ENCODE results near the gene XYLT1.

The XYLT1 gene

DNA sequence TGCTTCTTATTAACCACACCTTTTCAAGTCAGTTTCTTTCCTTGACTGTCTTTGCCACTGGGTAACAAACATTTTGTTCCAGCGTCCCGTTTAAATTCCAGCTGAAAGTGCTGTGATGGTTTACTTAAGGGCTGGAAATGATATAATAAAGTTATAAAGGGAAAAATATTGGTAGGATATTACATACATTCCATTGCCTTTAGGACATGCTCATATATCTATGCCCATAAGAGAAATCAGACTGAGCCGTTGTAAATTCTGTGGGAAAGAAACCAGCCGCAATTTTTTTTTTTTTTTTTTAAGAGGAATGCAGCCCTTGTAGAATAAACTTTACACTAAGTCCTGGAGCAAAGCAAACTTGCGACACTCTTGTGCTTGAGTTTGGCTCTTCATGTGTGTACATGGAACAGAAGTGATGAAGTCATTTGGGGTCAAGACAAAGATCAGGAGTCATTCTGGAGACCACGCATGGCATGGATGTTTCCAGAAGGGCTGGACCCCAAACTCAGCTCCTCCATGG is 210.9 kb downstream of the XYLT1 start:
- no peak for ATAC-seq
- no peak for TF ChIP-seq ISL1 (CRISPR knock-in tag; IDR thresholded peaks at IDR 0.05)
- no peak for TF ChIP-seq ZFP30 (CRISPR knock-in tag; IDR thresholded peaks at IDR 0.05)
- TF ChIP-seq, protein P1, sequence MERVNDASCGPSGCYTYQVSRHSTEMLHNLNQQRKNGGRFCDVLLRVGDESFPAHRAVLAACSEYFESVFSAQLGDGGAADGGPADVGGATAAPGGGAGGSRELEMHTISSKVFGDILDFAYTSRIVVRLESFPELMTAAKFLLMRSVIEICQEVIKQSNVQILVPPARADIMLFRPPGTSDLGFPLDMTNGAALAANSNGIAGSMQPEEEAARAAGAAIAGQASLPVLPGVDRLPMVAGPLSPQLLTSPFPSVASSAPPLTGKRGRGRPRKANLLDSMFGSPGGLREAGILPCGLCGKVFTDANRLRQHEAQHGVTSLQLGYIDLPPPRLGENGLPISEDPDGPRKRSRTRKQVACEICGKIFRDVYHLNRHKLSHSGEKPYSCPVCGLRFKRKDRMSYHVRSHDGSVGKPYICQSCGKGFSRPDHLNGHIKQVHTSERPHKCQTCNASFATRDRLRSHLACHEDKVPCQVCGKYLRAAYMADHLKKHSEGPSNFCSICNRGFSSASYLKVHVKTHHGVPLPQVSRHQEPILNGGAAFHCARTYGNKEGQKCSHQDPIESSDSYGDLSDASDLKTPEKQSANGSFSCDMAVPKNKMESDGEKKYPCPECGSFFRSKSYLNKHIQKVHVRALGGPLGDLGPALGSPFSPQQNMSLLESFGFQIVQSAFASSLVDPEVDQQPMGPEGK (CRISPR knock-in tag; IDR thresholded peaks at IDR 0.05; ENCODE audit: borderline replicate concordance): no peak

DNA sequence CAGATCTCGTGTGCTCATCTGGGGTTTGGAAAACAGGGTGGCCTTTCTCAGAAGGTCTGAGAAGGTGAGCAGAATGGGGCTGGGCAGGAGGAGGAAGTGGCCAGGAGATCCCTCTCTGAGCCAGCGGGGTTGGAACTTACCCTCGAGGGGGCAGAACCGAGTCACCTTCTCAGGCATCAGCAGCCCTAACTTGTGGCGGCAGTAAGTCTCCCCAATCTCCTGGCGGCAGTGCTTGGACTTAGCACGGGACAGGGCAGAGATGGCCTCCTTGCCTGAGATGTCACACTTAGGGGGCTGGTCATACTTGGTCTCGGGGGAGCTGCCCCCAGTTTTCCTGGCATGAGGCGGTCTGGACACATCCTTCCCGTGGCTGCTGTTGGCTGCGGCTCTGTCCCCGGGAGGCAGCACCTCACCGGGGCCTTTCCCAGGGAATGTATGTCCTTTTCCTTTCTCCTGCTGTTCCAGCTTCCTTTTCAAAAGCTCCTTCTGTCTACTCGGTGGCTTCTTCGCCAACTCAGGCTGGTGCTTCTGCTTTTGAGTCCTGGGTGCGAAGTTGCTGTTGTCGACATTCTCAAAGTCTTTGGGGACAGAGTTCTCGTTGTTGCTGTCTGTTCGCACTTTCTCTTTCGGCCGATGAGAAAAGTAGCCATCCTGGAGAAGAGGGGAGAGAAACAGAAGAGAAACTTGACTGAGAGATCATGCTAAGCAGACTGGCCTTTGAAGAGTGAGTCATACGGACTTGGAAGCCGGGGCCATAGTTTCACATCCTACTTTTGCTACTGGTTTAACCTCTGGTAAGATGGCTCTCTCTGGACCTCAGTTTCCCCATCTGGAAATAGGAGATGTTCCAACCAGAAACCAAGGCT is 211.7 kb downstream of the XYLT1 start:
- no peak for ATAC-seq
- no peak for TF ChIP-seq ZFP3 (CRISPR knock-in tag; IDR thresholded peaks at IDR 0.05)

GRCh38 chr16:17258077-17258599 is 212.6 kb downstream of the XYLT1 start:
- TF ChIP-seq ZNF8 (CRISPR knock-in tag; IDR thresholded peaks at IDR 0.05) (no peak), CSDC2 (CRISPR knock-in tag; IDR thresholded peaks at IDR 0.05) (no peak), CSRNP3 (CRISPR knock-in tag; IDR thresholded peaks at IDR 0.05) (no peak), TCF4 (CRISPR knock-in tag; IDR thresholded peaks at IDR 0.05; ENCODE audit: borderline replicate concordance) (no peak), ESRRG (CRISPR knock-in tag; IDR thresholded peaks at IDR 0.05) (no peak), TOX (CRISPR knock-in tag; IDR thresholded peaks at IDR 0.05; ENCODE audit: borderline replicate concordance) (no peak), RARB (CRISPR knock-in tag; IDR thresholded peaks at IDR 0.05) (no peak), OSR1 (CRISPR knock-in tag; IDR thresholded peaks at IDR 0.05) (no peak), ZFP3 (CRISPR knock-in tag; IDR thresholded peaks at IDR 0.05) (no peak), BACH2 (CRISPR knock-in tag; IDR thresholded peaks at IDR 0.05; ENCODE audit: borderline replicate concordance) (no peak), ZFP30 (CRISPR knock-in tag; IDR thresholded peaks at IDR 0.05) (no peak), ISL1 (CRISPR knock-in tag; IDR thresholded peaks at IDR 0.05) (no peak), ZNF565 (CRISPR knock-in tag; conservative IDR thresholded peaks at IDR 0.05; ENCODE audit: low read depth) (no peak), PPARA (CRISPR knock-in tag; IDR thresholded peaks at IDR 0.05; ENCODE audit: borderline replicate concordance) (no peak)
- TF ChIP-seq, protein P2, sequence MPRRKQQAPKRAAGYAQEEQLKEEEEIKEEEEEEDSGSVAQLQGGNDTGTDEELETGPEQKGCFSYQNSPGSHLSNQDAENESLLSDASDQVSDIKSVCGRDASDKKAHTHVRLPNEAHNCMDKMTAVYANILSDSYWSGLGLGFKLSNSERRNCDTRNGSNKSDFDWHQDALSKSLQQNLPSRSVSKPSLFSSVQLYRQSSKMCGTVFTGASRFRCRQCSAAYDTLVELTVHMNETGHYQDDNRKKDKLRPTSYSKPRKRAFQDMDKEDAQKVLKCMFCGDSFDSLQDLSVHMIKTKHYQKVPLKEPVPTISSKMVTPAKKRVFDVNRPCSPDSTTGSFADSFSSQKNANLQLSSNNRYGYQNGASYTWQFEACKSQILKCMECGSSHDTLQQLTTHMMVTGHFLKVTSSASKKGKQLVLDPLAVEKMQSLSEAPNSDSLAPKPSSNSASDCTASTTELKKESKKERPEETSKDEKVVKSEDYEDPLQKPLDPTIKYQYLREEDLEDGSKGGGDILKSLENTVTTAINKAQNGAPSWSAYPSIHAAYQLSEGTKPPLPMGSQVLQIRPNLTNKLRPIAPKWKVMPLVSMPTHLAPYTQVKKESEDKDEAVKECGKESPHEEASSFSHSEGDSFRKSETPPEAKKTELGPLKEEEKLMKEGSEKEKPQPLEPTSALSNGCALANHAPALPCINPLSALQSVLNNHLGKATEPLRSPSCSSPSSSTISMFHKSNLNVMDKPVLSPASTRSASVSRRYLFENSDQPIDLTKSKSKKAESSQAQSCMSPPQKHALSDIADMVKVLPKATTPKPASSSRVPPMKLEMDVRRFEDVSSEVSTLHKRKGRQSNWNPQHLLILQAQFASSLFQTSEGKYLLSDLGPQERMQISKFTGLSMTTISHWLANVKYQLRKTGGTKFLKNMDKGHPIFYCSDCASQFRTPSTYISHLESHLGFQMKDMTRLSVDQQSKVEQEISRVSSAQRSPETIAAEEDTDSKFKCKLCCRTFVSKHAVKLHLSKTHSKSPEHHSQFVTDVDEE (CRISPR knock-in tag; IDR thresholded peaks at IDR 0.05): no peak
- no peak for ATAC-seq

DNA sequence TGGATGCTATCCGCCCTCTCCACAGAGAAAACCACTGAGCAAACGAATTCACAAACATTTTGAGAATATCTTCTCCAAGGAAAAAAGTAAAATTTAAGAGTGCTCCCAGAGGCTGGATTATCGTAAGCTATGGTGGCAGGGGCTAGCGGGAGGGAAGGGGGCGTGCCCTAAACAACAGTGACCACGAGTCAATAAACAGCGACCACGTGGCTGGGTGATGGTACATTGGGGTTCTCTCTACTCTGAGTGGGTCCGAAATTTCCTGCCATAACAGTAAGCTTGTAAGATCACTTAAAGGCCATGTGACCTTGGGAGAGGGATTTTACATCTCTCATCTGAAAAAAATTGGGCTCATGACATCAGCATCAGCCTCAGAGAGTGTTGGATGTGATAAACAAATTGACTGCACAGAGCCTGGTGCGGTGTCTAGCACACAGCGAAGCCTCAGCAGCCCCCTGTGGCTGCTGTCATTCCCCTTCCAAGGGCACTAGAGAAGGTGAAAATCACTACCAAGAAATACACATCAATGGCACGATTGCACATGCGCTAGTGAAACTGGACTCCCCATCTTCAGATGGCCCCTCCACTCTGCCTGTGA is 213.2 kb downstream of the XYLT1 start:
- TF ChIP-seq ZFP3 (CRISPR knock-in tag; IDR thresholded peaks at IDR 0.05): no peak
- no peak for ATAC-seq

DNA sequence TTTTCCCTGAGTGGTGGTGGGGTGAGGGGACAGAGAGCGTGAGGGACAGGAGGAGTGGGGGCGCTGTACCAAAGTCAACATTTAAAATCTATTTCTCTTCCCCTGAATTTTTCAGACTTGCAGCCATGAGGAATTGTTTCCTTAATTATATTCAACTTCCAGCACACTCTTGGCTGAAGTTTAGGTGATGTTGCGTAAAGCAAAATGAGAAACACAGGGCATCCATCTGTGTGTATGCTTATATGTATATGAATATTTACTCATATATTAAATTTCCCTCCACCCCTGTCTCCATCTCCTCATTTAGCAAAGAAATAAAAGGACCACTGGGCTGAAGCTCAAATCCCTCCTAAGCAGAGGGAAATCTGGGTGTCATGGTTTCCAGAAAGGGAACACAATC is 218.1 kb downstream of the XYLT1 start:
- TF ChIP-seq CREB5 (CRISPR knock-in tag; IDR thresholded peaks at IDR 0.05; ENCODE audit: low read depth): no peak
- TF ChIP-seq SNAI2 (CRISPR knock-in tag; IDR thresholded peaks at IDR 0.05): no peak
- TF ChIP-seq ARNTL (CRISPR knock-in tag; IDR thresholded peaks at IDR 0.05; ENCODE audit: borderline replicate concordance, low read depth): no peak
- TF ChIP-seq ZFP30 (CRISPR knock-in tag; IDR thresholded peaks at IDR 0.05): no peak
- TF ChIP-seq ZFP3 (CRISPR knock-in tag; IDR thresholded peaks at IDR 0.05): no peak
- TF ChIP-seq, protein P1 (CRISPR knock-in tag; IDR thresholded peaks at IDR 0.05; ENCODE audit: borderline replicate concordance): no peak
- TF ChIP-seq ESRRG (CRISPR knock-in tag; IDR thresholded peaks at IDR 0.05): no peak
- no peak for ATAC-seq
